PFSK-1 (cell line): ENCODE results near the gene PPP1R18.

Experiments
- FOXP2 ChIP-seq: optimal IDR thresholded peaks from 2 replicates; pipeline ENCODE3; 2011; ENCODE audit warnings: borderline replicate concordance, control low read depth, inconsistent platforms; ENCODE audit not compliant: insufficient read depth; ENCODE audit errors: extremely low read length, extremely low read depth
- POLR2AphosphoS5 ChIP-seq: IDR thresholded peaks from 2 replicates; pipeline ENCODE4 v1.6.1; 2012; ENCODE audit warnings: low read depth, mild to moderate bottlenecking, control low read depth, low read length, moderate library complexity
- REST ChIP-seq, 2 experiments: IDR thresholded peaks; 2 replicates each; pipeline versions ENCODE4 v1.6.1 to v1.8.0; 2011 to 2012; ENCODE audit warnings: low read depth in 2 of 2, low read length in 2 of 2, control low read depth in 1 of 2, inconsistent platforms in 1 of 2, mild to moderate bottlenecking in 1 of 2, moderate library complexity in 1 of 2; ENCODE audit not compliant: insufficient read depth in 1 of 2
- SIN3A ChIP-seq: IDR thresholded peaks from 2 replicates; pipeline ENCODE4 v1.6.1; 2012; ENCODE audit warnings: mild to moderate bottlenecking, low read length, moderate library complexity, borderline replicate concordance; ENCODE audit not compliant: insufficient read depth
- TAF1 ChIP-seq: IDR thresholded peaks from 2 replicates; pipeline ENCODE4 v1.6.1; 2012; ENCODE audit warnings: low read length, control low read depth, borderline replicate concordance; ENCODE audit not compliant: insufficient read depth

The PPP1R18 gene

GRCh38 chr6:30730601-30731435 lies 44.4 kb upstream of the PPP1R18 start:
- TF ChIP-seq SIN3A (no peak), POLR2AphosphoS5 (0 out of 2 replicates have a peak, but pooled peaks have one; percentile 12)

GRCh38 chr6:30727920-30728553 lies 41.6 kb upstream of the PPP1R18 start:
- TF ChIP-seq SIN3A (no peak), POLR2AphosphoS5 (no peak), TAF1 (no peak), FOXP2 (no peak), REST (IDR thresholded peaks at IDR 0.05; ENCODE audit: insufficient read depth in 1 of 2, low read depth in 2 of 2, low read length in 2 of 2) (no peak)

GRCh38 chr6:30726506-30727413 lies 40.3 kb upstream of the PPP1R18 start:
- peak; percentile 3; the same call in 1 of the 2 replicates for TF ChIP-seq SIN3A
- TF ChIP-seq POLR2AphosphoS5 = no peak; the same call in 1 of the 2 replicates
- no peak for TF ChIP-seq REST (IDR thresholded peaks at IDR 0.05; ENCODE audit: insufficient read depth in 1 of 2, low read depth in 2 of 2, low read length in 2 of 2)
- TF ChIP-seq TAF1 = no peak
- TF ChIP-seq FOXP2 = no peak

- TF ChIP-seq POLR2AphosphoS5 (peak; percentile 90), FOXP2 (no peak)
These were observed 39.5 kb upstream of the PPP1R18 start for GRCh38 chr6:30725713-30726505.

GRCh38 chr6:30724906-30725667 lies 38.6 kb upstream of the PPP1R18 start:
- no peak for TF ChIP-seq TAF1
- TF ChIP-seq POLR2AphosphoS5 = peak; percentile 59; the same call in 1 of the 2 replicates
